Upper lobe of right lung (tissue), 1 donor: ENCODE measurements around the gene TMEM184B. TPM values are rescaled to one million over a fixed set of nuclear protein-coding genes. Genes with fewer than 3 reads are reported as not detected.

ENCODE experiments used
- ATAC-seq: fragments of 200-7000 bp; cut with Tn5 transposase; one replicate; pipeline ENCODE4 v1.9.1; 2020; ENCODE audit warnings: mild to moderate bottlenecking, moderate library complexity
- DNase-seq: peaks from one replicate; pipeline ENCODE4 v3.0.0-alpha.2; 2020
- H3K27ac ChIP-seq: fragments of 200-600 bp; one replicate; pipeline ENCODE4 v1.8.0; 2022
- H3K27me3 ChIP-seq: fragments of 200-600 bp; one replicate; pipeline ENCODE4 v1.8.0; 2022; ENCODE audit warnings: mild to moderate bottlenecking
- H3K36me3 ChIP-seq: fragments of 200-600 bp; one replicate; pipeline ENCODE4 v1.8.0; 2022
- H3K4me1 ChIP-seq: fragments of 200-600 bp; one replicate; pipeline ENCODE4 v1.8.0; 2022
- H3K4me3 ChIP-seq: fragments of 200-600 bp; one replicate; pipeline ENCODE4 v1.8.0; 2022; ENCODE audit warnings: mild to moderate bottlenecking
- H3K9me3 ChIP-seq: fragments of 200-600 bp; one replicate; pipeline ENCODE4 v1.8.0; 2022
- CTCF ChIP-seq: fragments of 200-600 bp; IDR thresholded peaks from one replicate; pipeline ENCODE4 v1.8.0; 2022; ENCODE audit warnings: antibody characterized with exemption
- intact Hi-C: fragments of 100-400 bp; cut with DNase I; formaldehyde crosslinking; loops from one replicate; pipeline ENCODE4 v1.11.0; 2022
- total RNA-seq: library from RNA; stranded (reverse); fragmentation: NEBNext Ultra II Directional; extraction: Animal tissue kit (Norgen Biotek cat#: 25700); gene quantifications from one replicate; pipeline ENCODE4 v1.2.1, GENCODE V29; 2021
- donor health status: DM: no; HTN: yes; CAD: no; lungs with severe emphysema.

Gene TMEM184B
- total RNA-seq, 1 donor from 2014 or later: 79.2 TPM

GRCh38 chr22:38292694-38293093, 19.9 kb upstream of the TMEM184B start:
- Histone ChIP-seq H3K4me3 (no peak overlapping the region), H3K9me3 (no peaks in the 10 kb centered on the region), H3K36me3 (peaks cover 60% of the 10 kb centered on the region), H3K4me1 (no peaks in the 10 kb centered on the region), H3K27ac (no peak overlapping the region), H3K27me3 (no peaks in the 10 kb centered on the region)
- DNase-seq (no peak), ATAC-seq (peak; percentile 6)
- intact Hi-C loops: no loop called here
- no peak for TF ChIP-seq CTCF

GRCh38 chr22:38291201-38291777, 18.5 kb upstream of the TMEM184B start:
- TF ChIP-seq CTCF: no peak
- no peak overlapping the region for H3K4me3 ChIP-seq
- intact Hi-C loops: no loop called here
- DNase-seq (no peak), ATAC-seq (peak; percentile 5)
- H3K36me3 ChIP-seq: peaks cover 46% of the 10 kb centered on the region
- H3K27me3 ChIP-seq: no peaks in the 10 kb centered on the region
- H3K27ac ChIP-seq: no peak overlapping the region
- no peaks in the 10 kb centered on the region for H3K4me1 ChIP-seq
- H3K9me3 ChIP-seq: no peaks in the 10 kb centered on the region

- ATAC-seq: no peak
- TF ChIP-seq CTCF: no peak
- Histone ChIP-seq H3K36me3 (peaks cover 36% of the 10 kb centered on the region), H3K27ac (no peak overlapping the region), H3K27me3 (no peaks in the 10 kb centered on the region), H3K4me3 (no peak overlapping the region), H3K4me1 (no peaks in the 10 kb centered on the region), H3K9me3 (no peaks in the 10 kb centered on the region)
- DNase-seq: no peak
- intact Hi-C loops: no loop called here
These were observed 17.5 kb upstream of the TMEM184B start for GRCh38 chr22:38290347-38290746.

- no peaks in the 10 kb centered on the region for H3K9me3 ChIP-seq
- ATAC-seq (peak; percentile 83), DNase-seq (peak; percentile 76)
- peak overlapping the region; percentile 30 for H3K27ac ChIP-seq
- intact Hi-C loops: no loop called here
- TF ChIP-seq CTCF: no peak
- no peak overlapping the region for H3K4me3 ChIP-seq
- H3K36me3 ChIP-seq: peaks cover 31% of the 10 kb centered on the region
- no peaks in the 10 kb centered on the region for H3K27me3 ChIP-seq
- no peaks in the 10 kb centered on the region for H3K4me1 ChIP-seq
These were observed 16.8 kb upstream of the TMEM184B start for GRCh38 chr22:38289583-38290082.

- Histone ChIP-seq H3K4me3 (no peak overlapping the region), H3K27me3 (no peaks in the 10 kb centered on the region), H3K9me3 (no peaks in the 10 kb centered on the region), H3K36me3 (peaks cover 6% of the 10 kb centered on the region), H3K4me1 (peaks cover 5% of the 10 kb centered on the region), H3K27ac (no peak overlapping the region)
- TF ChIP-seq CTCF: no peak
- DNase-seq (no peak), ATAC-seq (peak; percentile 7)
- intact Hi-C loops: no loop called here
These were observed 14.3 kb upstream of the TMEM184B start for GRCh38 chr22:38286915-38287669.
